HepG2 (cell line): Measurements from ENCODE around the gene FAM120C. TPM values are rescaled to one million over a fixed set of nuclear protein-coding genes. Genes with fewer than 3 reads are reported as not detected.

Source experiments
- ATAC-seq: fragments of 200-7000 bp; cut with Tn5 transposase; 3 replicates; pipeline ENCODE4 v1.9.1; 2020; ENCODE audit warnings: mild to moderate bottlenecking, moderate library complexity
- BruUV-seq: library from RNA; stranded (reverse); fragments of 400-500 nt; replicated peaks from 2 replicates; lab custom pipeline; 2021; lab: Mats Ljungman, UMichigan
- CTCF ChIA-PET: fragments of 300-600 bp; formaldehyde crosslinking; extraction: SDS; loops from one replicate; lab custom pipeline; 2021; ENCODE audit warnings: low total read pairs, inconsistent platforms, low intra/inter-chr PET ratio; lab: Yijun Ruan, JAX
- POLR2A ChIA-PET: fragments of 350-600 bp; sonication (Branson Sonifier 250); formaldehyde crosslinking; loops from one replicate; lab custom pipeline; 2020; ENCODE audit warnings: antibody characterized with exemption, inconsistent platforms; lab: Yijun Ruan, JAX
- DNase-seq: peaks from one replicate; pipeline ENCODE4 v3.0.0-alpha.2; 2015; ENCODE audit warnings: low spot score
- FAIRE-seq: peaks from 3 replicates; lab custom pipeline; 2011; peaks lifted over from hg19 to GRCh38; lab: Jason Lieb, UNC
- H2AFZ ChIP-seq: one replicate; pipeline ENCODE4 v1.6.1; 2011; ENCODE audit warnings: low read length, inconsistent platforms
- H3K27ac ChIP-seq: fragments of 300-600 bp; 3 replicates; pipeline ENCODE4 v1.8.0; 2011; ENCODE audit warnings: mixed run types, mild to moderate bottlenecking, mixed read lengths, low read length, inconsistent platforms; ENCODE audit not compliant: insufficient read depth; ENCODE audit errors: extremely low read length
- H3K27me3 ChIP-seq, 2 experiments: fragments of 200-600 bp in 1 of 2; 2 replicates in 1 of 2; 3 replicates in 1 of 2; pipeline versions ENCODE4 v1.6.0 to v1.8.0; 2011; ENCODE audit warnings: low read length in 2 of 2, mild to moderate bottlenecking in 2 of 2, moderate library complexity in 2 of 2, inconsistent platforms in 1 of 2; ENCODE audit not compliant: insufficient read depth in 2 of 2, control insufficient read depth in 1 of 2
- H3K36me3 ChIP-seq, 2 experiments: fragments of 200-600 bp in 1 of 2; replicated peaks in 1 of 2; 2 replicates in 1 of 2; 3 replicates in 1 of 2; pipeline versions ENCODE4 v1.5.1 to v1.8.0; 2011; ENCODE audit warnings: low read length in 2 of 2, inconsistent platforms in 1 of 2; ENCODE audit not compliant: insufficient read depth in 2 of 2, control insufficient read depth in 1 of 2
- H3K4me1 ChIP-seq: 2 replicates; pipeline ENCODE4 v1.5.1; 2012; ENCODE audit warnings: low read length, inconsistent platforms; ENCODE audit not compliant: insufficient read depth
- H3K4me2 ChIP-seq: 2 replicates; pipeline ENCODE4 v1.6.0; 2011; ENCODE audit warnings: low read depth, low read length, inconsistent platforms
- H3K4me3 ChIP-seq, 3 experiments: fragments of 200-600 bp in 1 of 3; sonication (generic), shearing (Covaris generic) in 1 of 3; replicated peaks in 1 of 3; 2 replicates each; pipeline ENCODE4 v1.5.1; 2011 to 2016; ENCODE audit warnings: low read length in 3 of 3, inconsistent platforms in 2 of 3, low read depth in 2 of 3, mild to moderate bottlenecking in 2 of 3, control low read depth in 1 of 3, mixed read lengths in 1 of 3; ENCODE audit not compliant: insufficient read depth in 1 of 3
- H3K79me2 ChIP-seq: one replicate; pipeline ENCODE4 v1.6.1; 2011; ENCODE audit warnings: low read length, inconsistent platforms; ENCODE audit not compliant: insufficient read depth
- H3K9ac ChIP-seq: 2 replicates; pipeline ENCODE4 v1.6.0; 2011; ENCODE audit warnings: mild to moderate bottlenecking, low read depth, low read length, inconsistent platforms; ENCODE audit not compliant: insufficient read depth
- H3K9me3 ChIP-seq: 2 replicates; pipeline ENCODE4 v1.5.1; 2012; ENCODE audit warnings: mild to moderate bottlenecking, low read length
- H4K20me1 ChIP-seq: 2 replicates; pipeline ENCODE4 v1.6.0; 2011; ENCODE audit warnings: inconsistent platforms, mild to moderate bottlenecking, low read length, moderate library complexity; ENCODE audit not compliant: insufficient read depth
- IRF2 ChIP-seq: IDR thresholded peaks from 2 replicates; pipeline ENCODE4 v1.6.1; 2018; ENCODE audit warnings: missing genetic modification reagents, missing compliant biosample characterization
- KDM4B ChIP-seq: sonication (generic); formaldehyde crosslinking; IDR thresholded peaks from 2 replicates; pipeline ENCODE4 v1.4.0; 2020; ENCODE audit warnings: missing genetic modification reagents
- ZSCAN20 ChIP-seq: sonication (generic); formaldehyde crosslinking; IDR thresholded peaks from 2 replicates; pipeline ENCODE4 v1.4.0; 2020; ENCODE audit warnings: missing genetic modification reagents, mild to moderate bottlenecking, borderline replicate concordance
- WGBS: methylation state at CpG from one replicate; pipeline ENCODE4 v1.1.6; 2017; ENCODE audit warnings: low lambda C conversion rate; 5-methylcytosine and 5-hydroxymethylcytosine counted together
- in situ Hi-C: cut with HindIII; loops from 2 replicates; pipeline ENCODE4 v1.10.0; 2017; ENCODE audit warnings: low pct_unique_long_range_greater_than_20kb; ENCODE audit not compliant: extremely low pct_ligation_motif_present
- intact Hi-C: fragments of 100-400 bp; cut with micrococcal nuclease; formaldehyde crosslinking; loops from one replicate; pipeline ENCODE4 v1.10.0; 2022; ENCODE audit not compliant: unreplicated experiment
- polyA plus RNA-seq, 8 experiments: library from polyadenylated mRNA; depleted of rRNA in 3 of 8; stranded (reverse) in 7 of 8; unstranded in 1 of 8; fragments of >200 nt; fragmentation: Illumina TruSeq in 4 of 8; extraction: Trizol in 4 of 8; gene quantifications; 2 replicates each; pipeline versions ENCODE4 v1.2.1 to v1.2.3, GENCODE V29; 2011 to 2016; ENCODE audit warnings: low read depth in 4 of 8, missing spikeins in 1 of 8, mixed read lengths in 1 of 8; ENCODE audit not compliant: insufficient read depth in 1 of 8
- total RNA-seq, 5 experiments: library from RNA; depleted of rRNA; stranded (reverse); fragments of >200 nt; fragmentation: Illumina TruSeq; extraction: Trizol; gene quantifications; 2 replicates each; pipeline ENCODE4 v1.2.3, GENCODE V29; 2016; ENCODE audit warnings: low read depth in 1 of 5
- TF ChIP-seq, protein P1 (sequence below): sonication (generic); formaldehyde crosslinking; conservative IDR thresholded peaks from 2 replicates; pipeline ENCODE4 v1.4.0; 2020; ENCODE audit warnings: mild to moderate bottlenecking, missing genetic modification reagents, moderate library complexity

FAM120C gene
- total and polyA plus RNA-seq, 2 of the 13 experiments (the other 11 are each of a cell fraction or from before 2014, with no cell fraction given), result 4.6 to 7.4 TPM

DNA sequence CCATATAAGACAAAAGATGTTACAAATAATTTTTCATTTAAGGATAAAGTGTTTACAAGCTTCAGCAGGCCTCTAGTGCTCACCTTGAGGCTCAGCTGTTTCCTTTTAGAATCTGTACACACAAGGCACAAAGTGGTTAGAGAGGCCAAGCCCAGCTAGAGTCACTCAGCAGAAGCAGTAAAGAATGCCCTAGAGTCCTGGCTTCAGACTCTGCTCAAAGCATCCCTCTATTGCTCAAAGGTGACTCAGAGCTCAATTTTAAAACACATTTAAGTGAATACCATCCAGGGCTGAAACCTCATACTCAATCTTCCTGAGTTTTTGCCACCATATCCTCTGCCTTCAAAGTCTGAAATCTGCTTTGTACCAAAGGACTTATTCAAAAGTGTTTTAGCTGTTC lies 116.2 kb downstream of the FAM120C start:
- no peaks in the 10 kb centered on the region for H3K27me3 ChIP-seq
- no peaks in the 10 kb centered on the region for H3K4me1 ChIP-seq
- no peak for DNase-seq
- in situ Hi-C loops (no loop called here), intact Hi-C loops (no loop called here)
- H3K9me3 ChIP-seq, result no peaks in the 10 kb centered on the region
- CTCF ChIA-PET, result no interaction called here
- no peaks in the 10 kb centered on the region for H3K79me2 ChIP-seq
- TF ChIP-seq, protein P1, sequence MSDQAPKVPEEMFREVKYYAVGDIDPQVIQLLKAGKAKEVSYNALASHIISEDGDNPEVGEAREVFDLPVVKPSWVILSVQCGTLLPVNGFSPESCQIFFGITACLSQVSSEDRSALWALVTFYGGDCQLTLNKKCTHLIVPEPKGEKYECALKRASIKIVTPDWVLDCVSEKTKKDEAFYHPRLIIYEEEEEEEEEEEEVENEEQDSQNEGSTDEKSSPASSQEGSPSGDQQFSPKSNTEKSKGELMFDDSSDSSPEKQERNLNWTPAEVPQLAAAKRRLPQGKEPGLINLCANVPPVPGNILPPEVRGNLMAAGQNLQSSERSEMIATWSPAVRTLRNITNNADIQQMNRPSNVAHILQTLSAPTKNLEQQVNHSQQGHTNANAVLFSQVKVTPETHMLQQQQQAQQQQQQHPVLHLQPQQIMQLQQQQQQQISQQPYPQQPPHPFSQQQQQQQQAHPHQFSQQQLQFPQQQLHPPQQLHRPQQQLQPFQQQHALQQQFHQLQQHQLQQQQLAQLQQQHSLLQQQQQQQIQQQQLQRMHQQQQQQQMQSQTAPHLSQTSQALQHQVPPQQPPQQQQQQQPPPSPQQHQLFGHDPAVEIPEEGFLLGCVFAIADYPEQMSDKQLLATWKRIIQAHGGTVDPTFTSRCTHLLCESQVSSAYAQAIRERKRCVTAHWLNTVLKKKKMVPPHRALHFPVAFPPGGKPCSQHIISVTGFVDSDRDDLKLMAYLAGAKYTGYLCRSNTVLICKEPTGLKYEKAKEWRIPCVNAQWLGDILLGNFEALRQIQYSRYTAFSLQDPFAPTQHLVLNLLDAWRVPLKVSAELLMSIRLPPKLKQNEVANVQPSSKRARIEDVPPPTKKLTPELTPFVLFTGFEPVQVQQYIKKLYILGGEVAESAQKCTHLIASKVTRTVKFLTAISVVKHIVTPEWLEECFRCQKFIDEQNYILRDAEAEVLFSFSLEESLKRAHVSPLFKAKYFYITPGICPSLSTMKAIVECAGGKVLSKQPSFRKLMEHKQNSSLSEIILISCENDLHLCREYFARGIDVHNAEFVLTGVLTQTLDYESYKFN (CRISPR knock-in tag), result no peak
- H4K20me1 ChIP-seq, result no peaks in the 10 kb centered on the region
- POLR2A ChIA-PET, result interaction anchor here (1.4 kb wide), 1 partner anchor 21 kb away, joined by 7 read pairs; no protein-coding TSS in a partner anchor
- H3K36me3 ChIP-seq, result no peaks in the 10 kb centered on the region
- no peak overlapping the region for H3K27ac ChIP-seq
- H2AFZ ChIP-seq, result no peak overlapping the region
- BruUV-seq, result no TSS peak
- no peak overlapping the region for H3K4me2 ChIP-seq
- no peak for ATAC-seq
- no peak overlapping the region for H3K4me3 ChIP-seq
- H3K9ac ChIP-seq, result no peak overlapping the region
- no peak for FAIRE-seq

DNA sequence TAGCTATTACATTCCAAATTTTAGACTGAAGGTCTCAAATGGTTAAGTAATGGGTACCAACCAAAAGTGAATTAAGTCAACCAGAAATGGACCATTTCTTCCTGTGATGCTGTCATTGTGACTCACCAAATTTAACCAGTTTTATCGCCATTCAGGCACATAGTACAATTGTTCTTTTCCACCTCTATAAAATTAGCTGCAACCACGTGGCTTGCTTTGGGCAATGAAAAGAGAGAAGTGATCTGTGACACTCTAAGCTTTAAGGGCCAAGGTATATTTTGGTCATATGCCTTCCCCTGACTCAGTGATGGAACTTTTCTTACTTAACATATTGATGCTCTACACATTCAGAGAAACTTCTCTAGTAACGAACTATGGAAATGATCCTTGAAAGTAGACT lies 118.5 kb downstream of the FAM120C start:
- no peaks in the 10 kb centered on the region for H3K27me3 ChIP-seq
- H3K9me3 ChIP-seq, result no peaks in the 10 kb centered on the region
- FAIRE-seq, result no peak
- no peak overlapping the region for H3K4me3 ChIP-seq
- intact Hi-C loops (no loop called here), in situ Hi-C loops (no loop called here)
- DNase-seq, result no peak
- no peaks in the 10 kb centered on the region for H3K36me3 ChIP-seq
- no peaks in the 10 kb centered on the region for H4K20me1 ChIP-seq
- no TSS peak for BruUV-seq
- no peak overlapping the region for H3K27ac ChIP-seq
- H2AFZ ChIP-seq, result no peak overlapping the region
- 83% methylated on average over 2 of the region's 3 CpGs for WGBS
- H3K4me2 ChIP-seq, result no peak overlapping the region
- no peak overlapping the region for H3K9ac ChIP-seq
- no peaks in the 10 kb centered on the region for H3K79me2 ChIP-seq
- no peak for ATAC-seq
- ChIA-PET CTCF (no interaction called here), POLR2A (interaction anchor here (0.9 kb wide), 1 partner anchor 19 kb away, joined by 3 read pairs; no protein-coding TSS in a partner anchor)
- no peak for TF ChIP-seq IRF2
- no peak for TF ChIP-seq ZSCAN20 (CRISPR knock-in tag)
- TF ChIP-seq KDM4B, result no peak
- TF ChIP-seq, all 625 proteins: peak for 0
- H3K4me1 ChIP-seq, result no peaks in the 10 kb centered on the region
